Central memory CD8-positive, alpha-beta T cell (primary cell): ENCODE measurements around the gene SIAH1.
"Not testable (repeated sequence)": the region's sequence is repeated elsewhere in the genome, so short reads cannot be mapped to it uniquely, and the experiment has no call there.

Experiments used
- ATAC-seq: fragments of 150-1000 bp; cut with Tn5 transposase; replicated peaks from 2 replicates; pipeline ENCODE4 v1.10.0; 2022; ENCODE audit warnings: mild to moderate bottlenecking, moderate FRiP score, moderate number of reproducible peaks; ENCODE audit not compliant: poor library complexity, severe bottlenecking; ENCODE audit errors: extremely low read depth
- DNase-seq, 2 donors: peaks; one replicate each; pipeline ENCODE4 v3.0.0; 2021; ENCODE audit warnings: low spot score in 2 of 2
- H3K27ac Mint-ChIP-seq: one replicate; pipeline ENCODE4 v1.8.0; 2022; ENCODE audit warnings: low read depth, mild to moderate bottlenecking, moderate library complexity, mixed read lengths
- H3K27me3 Mint-ChIP-seq: one replicate; pipeline ENCODE4 v1.8.0; 2022; ENCODE audit warnings: mixed read lengths
- H3K36me3 Mint-ChIP-seq: one replicate; pipeline ENCODE4 v1.8.0; 2022; ENCODE audit warnings: mild to moderate bottlenecking, moderate library complexity, mixed read lengths; ENCODE audit not compliant: insufficient read depth
- H3K4me1 Mint-ChIP-seq: one replicate; pipeline ENCODE4 v1.8.0; 2022; ENCODE audit warnings: mixed read lengths
- H3K4me3 Mint-ChIP-seq: one replicate; pipeline ENCODE4 v1.8.0; 2022; ENCODE audit warnings: mild to moderate bottlenecking, moderate library complexity, mixed read lengths
- H3K9me3 Mint-ChIP-seq: one replicate; pipeline ENCODE4 v1.8.0; 2022; ENCODE audit warnings: mixed read lengths

The SIAH1 gene, protein sequence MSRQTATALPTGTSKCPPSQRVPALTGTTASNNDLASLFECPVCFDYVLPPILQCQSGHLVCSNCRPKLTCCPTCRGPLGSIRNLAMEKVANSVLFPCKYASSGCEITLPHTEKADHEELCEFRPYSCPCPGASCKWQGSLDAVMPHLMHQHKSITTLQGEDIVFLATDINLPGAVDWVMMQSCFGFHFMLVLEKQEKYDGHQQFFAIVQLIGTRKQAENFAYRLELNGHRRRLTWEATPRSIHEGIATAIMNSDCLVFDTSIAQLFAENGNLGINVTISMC

DNA sequence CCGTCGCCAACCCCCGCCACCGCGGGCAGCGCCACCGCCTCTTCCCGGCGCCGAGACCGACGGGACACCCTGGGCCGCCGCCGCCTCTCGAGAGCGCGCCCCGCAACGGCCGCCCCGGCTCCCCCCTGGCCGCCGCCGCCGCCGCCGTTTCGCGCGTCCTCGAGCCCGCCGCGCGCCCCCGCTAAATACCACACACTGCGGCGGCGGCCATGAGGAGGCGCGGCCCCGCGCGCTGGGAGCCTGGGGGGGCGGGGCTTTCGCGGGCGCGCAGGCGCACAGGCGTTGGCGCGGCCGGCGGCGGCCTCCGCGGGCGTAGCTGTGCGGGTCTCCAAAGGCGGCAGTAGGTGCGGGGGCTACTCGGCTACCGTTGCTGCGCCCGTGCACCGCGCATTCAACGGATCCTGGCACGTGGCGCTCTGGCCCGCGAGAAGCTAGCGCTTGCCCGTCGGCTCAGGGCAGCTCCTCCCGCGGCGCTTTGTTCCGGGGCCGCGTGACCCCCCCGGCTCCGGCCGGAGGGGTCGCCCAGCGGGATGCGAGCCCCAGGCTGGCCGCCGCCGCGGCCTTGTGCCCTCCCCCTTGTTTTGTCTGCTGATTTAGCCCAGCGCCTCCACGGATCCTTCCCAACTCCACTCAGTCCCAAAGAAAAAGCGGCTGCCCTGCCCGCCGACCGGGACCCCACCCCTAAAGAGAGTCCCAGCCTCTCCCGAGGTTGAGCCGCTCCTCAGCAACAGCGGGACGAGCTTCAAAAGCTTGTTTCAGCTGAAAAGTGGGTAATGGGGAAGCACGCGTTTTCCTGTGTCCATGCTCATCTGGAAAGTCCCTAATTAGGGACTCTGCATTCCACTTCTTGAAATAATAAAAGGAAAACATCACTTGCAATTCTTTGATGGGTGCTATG lies at the start of gene SIAH1:
TSS of gene SIAH1 (minus strand) at position 161 of the 898 bp plus-strand sequence. CDS start 22,985 bp downstream, outside the sequence.
- Mint-ChIP-seq H3K27ac (peak within 1 kb of the TSS; percentile 94), H3K27me3 (no peaks in the 10 kb centered on the region), H3K4me3 (peak within 1 kb of the TSS; percentile 88), H3K9me3 (no peaks in the 10 kb centered on the region), H3K36me3 (peaks cover 10% of the 10 kb centered on the region), H3K4me1 (peaks cover 23% of the 10 kb centered on the region)
- DNase-seq (peak; percentile 80 to 83), ATAC-seq (peak; percentile 84)

DNA sequence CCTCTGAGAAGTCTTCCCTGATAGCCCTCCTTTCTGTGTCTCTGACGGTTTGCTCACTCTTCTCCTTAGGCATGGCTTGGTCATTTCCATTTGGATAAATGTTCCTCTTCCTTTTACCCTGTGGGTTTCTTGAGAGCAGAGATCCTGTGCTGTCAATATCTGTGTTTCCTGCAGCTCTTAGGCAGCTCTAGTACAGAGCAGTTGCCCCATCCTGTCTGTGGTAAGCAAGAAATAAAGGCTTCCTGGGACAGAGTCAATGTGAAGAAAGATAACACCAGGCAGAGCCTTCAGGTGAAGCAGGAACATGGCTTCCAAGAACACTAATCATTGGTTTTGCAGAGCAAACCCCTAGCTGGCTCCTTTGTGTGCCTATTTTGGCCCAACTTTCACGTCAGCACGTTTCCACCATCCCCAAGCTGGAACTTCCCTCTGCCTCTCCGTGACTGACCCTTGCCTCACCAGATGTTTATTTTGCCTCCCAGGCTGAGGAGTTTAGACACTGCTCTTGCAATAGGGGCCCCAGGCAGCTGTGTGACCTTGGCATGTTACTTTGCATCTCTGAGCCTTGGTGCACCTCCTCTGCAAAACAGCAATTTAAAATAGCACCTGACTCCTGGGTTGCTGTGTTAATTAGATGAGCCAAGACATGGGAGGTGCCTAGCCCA lies 49.6 kb upstream of the SIAH1 start:
- ATAC-seq: no peak
- Mint-ChIP-seq H3K4me3 (no peak overlapping the region), H3K4me1 (no peaks in the 10 kb centered on the region), H3K27me3 (peaks cover 10% of the 10 kb centered on the region), H3K27ac (no peak overlapping the region), H3K9me3 (no peaks in the 10 kb centered on the region), H3K36me3 (no peaks in the 10 kb centered on the region)
- DNase-seq: no peak

DNA sequence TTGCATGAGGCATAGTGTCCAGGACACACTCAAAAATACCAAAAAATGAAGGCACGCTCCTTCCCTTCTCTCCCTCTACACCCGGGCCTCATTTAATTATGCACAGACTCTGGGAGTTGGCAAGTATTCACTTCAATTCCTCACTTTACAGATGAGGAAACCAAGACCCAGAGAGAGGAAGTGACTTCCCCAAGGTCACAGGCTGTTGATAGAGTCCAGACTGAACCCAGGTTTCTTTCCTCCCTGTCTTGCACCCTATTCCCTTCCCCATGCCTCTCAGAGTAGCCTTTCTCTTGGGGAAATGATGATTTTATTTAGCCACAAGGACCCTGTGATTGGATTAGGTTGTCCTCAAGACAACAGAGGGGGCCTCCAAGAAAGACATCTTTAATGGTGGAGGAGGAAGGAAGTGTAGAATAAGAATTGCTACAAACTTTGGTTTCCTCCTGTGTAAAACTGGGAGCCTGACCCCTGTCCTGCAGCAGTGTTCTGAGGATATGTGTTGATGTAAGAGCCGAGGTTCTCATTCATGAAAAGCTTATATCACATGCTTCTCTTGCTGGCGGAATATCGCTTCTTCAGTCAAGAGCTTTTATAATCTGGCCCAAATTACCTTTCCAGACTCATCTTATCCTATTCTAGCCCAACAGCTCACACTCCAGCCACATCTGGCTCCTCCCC lies 48.8 kb upstream of the SIAH1 start:
- Mint-ChIP-seq H3K9me3 (no peaks in the 10 kb centered on the region), H3K27ac (peak overlapping the region; percentile 14), H3K36me3 (no peaks in the 10 kb centered on the region), H3K4me3 (no peak overlapping the region), H3K27me3 (peaks cover 10% of the 10 kb centered on the region), H3K4me1 (no peaks in the 10 kb centered on the region)
- ATAC-seq (no peak), DNase-seq (no peak)

DNA sequence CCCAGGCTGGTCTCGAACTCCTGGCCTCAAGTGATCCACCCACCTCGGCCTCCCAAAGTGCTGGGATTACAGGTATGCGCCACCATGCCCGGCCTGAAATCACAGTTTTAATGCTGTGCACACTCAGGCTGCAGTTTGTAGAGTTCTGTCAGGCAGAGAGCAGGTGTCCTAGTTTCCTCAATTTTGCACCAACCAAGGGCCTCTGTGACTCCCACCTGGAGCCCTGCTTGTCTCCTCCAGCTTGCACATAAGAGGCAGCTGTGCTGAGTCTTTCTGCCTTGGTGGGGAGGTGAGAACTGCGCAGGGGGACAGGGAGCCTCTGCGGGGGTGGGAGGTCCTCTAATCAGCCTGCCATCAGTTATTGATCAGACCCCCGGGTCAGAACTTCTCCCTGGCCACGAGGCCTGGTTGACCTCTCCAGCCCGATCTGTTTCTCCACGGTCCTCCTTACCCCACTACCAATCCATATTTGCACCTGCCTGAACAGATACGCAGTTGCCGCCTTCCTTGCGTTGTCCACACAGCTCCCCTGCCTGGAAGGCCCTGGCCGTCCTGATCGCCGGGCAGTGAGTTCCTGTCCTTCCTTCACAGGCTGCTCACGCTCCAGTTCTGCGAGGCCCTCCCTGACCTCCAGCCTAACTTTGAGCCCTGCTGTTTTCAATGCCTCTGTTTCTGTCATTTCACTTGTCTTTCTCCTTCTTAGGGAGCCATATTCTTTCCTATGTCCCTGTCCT lies 48.1 kb upstream of the SIAH1 start:
- peaks cover 10% of the 10 kb centered on the region for H3K27me3 Mint-ChIP-seq
- no peaks in the 10 kb centered on the region for H3K36me3 Mint-ChIP-seq
- no peak overlapping the region for H3K4me3 Mint-ChIP-seq
- no peak for DNase-seq
- H3K27ac Mint-ChIP-seq: peak overlapping the region; percentile 14
- no peaks in the 10 kb centered on the region for H3K4me1 Mint-ChIP-seq
- no peak for ATAC-seq
- no peaks in the 10 kb centered on the region for H3K9me3 Mint-ChIP-seq

DNA sequence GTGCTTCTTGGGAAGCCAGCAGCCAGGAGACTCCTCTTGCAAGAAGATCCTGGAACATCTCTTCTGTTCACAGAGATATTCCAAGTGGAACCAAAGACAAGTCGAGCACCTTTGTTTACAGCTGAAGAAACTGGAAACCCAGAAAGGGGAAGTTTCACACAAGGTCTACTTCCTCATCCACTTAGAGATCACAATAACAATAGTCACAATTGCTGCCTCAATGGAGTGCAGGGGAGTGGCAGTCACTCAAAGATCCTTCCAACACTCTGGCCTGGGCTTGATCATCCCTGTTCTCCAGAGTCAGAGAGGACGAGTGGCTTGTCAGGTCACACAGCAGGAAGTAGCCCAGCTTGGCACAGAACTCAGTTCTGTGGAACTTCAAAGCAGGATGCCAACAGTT lies 46.9 kb upstream of the SIAH1 start:
- ATAC-seq (no peak), DNase-seq (no peak)
- peaks cover 6% of the 10 kb centered on the region for H3K27me3 Mint-ChIP-seq
- H3K9me3 Mint-ChIP-seq: no peaks in the 10 kb centered on the region
- no peaks in the 10 kb centered on the region for H3K36me3 Mint-ChIP-seq
- H3K4me3 Mint-ChIP-seq: no peak overlapping the region
- no peak overlapping the region for H3K27ac Mint-ChIP-seq
- H3K4me1 Mint-ChIP-seq: no peaks in the 10 kb centered on the region

DNA sequence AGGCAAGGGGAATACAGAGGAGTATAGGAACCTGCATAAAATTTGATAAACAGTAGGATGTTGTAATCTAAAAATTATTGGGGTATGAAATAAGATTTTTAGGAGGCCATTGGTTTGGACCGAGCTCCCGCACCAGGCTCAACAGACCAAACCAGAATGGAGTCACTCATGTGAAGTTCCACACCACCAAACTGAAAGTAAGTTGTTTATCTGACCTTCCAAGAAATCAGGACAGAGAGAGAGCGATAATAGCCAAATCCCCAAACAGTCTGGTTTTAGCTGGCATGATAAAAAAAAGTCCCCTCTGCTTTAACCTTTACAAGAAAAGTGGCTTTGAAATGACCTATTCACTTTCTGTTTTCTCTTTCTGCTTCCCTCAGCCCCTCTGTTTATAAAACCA lies 45.7 kb upstream of the SIAH1 start:
- no peak overlapping the region for H3K27ac Mint-ChIP-seq
- H3K9me3 Mint-ChIP-seq: no peaks in the 10 kb centered on the region
- H3K4me3 Mint-ChIP-seq: no peak overlapping the region
- DNase-seq (no peak), ATAC-seq (no peak)
- no peaks in the 10 kb centered on the region for H3K36me3 Mint-ChIP-seq
- no peaks in the 10 kb centered on the region for H3K4me1 Mint-ChIP-seq
- no peaks in the 10 kb centered on the region for H3K27me3 Mint-ChIP-seq

DNA sequence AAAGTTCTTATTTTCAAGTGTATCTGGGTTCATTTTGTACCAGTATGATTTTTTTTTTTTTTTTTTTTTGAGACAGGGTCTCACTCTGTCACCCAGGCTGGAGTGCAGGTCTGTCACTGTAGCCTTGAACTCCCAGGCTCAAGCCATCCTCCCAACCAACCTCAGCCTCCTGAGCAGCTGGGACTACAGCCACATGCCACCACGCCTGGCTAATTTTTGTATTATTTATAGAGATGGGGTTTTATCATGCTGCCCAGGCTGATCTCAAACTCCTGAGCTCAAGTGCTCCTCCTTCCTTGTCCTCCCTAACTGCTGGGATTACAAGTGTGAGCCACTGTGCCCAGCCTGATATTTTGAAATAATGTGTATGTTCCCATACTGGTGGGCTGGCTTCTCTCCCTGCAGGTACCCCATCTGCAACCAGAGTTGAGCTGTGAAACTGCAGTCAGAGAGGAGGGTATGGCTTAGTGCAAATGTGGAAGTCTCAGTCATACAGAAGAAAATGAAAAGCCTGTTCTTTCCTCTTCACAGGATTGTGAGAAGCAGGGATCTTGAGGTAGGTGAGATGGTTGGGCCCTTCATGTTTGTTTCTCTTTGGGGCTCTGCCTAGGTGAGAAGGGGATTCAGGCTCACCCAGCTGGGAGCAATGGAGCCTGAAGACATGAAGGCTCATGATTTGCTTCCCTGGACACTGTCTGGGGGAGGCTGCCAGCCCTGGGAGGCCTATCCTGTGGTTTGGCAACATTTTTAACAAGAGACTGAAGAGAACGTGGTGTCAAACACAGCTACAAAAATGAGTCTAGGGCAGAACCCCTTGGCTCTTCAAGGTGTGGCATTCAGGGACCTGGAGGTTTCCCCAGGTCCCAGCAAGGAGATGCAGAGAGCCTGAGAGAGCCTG lies 41.3 kb upstream of the SIAH1 start:
- no peak for DNase-seq
- Mint-ChIP-seq H3K27me3 (no peaks in the 10 kb centered on the region), H3K4me3 (no peak overlapping the region), H3K9me3 (no peaks in the 10 kb centered on the region), H3K27ac (no peak overlapping the region), H3K4me1 (no peaks in the 10 kb centered on the region), H3K36me3 (no peaks in the 10 kb centered on the region)
- no peak for ATAC-seq

DNA sequence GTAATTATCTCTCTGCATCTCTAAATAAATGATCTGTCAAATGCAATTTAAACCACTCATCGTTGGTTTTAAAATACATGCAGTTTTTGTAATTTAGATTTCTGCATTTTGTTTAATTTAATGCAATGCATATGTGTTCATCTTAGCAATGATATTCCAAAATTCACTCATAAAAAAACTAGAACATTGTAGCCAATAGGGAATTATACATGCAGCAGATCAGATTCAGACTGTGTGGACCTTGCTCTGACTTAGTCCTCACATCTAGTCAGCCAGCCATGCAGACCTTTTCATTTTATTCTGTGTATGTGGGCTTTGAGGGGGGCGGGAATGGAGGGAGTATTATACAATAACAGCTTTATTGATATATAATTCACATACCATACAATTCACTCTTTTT lies 37.3 kb upstream of the SIAH1 start:
- DNase-seq (no peak), ATAC-seq (no peak)
- Mint-ChIP-seq H3K9me3 (no peaks in the 10 kb centered on the region), H3K27me3 (no peaks in the 10 kb centered on the region), H3K4me1 (no peaks in the 10 kb centered on the region), H3K27ac (no peak overlapping the region), H3K4me3 (no peak overlapping the region), H3K36me3 (no peaks in the 10 kb centered on the region)

DNA sequence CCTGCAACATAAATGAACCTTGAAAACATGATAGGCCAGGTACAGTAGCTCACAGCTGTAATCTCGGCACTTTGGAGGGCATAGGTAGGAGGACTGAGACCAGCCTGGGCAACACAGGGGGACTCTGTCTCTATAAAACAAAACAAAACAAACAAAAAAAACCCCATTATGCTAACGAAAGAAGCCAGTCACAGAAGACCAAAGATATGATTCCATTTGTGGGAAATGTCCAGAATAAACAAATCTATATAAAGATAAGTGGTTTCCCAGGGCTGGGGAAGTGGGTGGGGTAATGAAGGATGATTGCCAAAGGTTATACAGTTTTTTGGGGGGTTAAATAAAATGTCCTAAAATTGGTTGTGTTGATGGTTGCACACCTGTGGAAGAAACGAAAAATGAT lies 36.5 kb upstream of the SIAH1 start:
- DNase-seq: no peak
- Mint-ChIP-seq H3K36me3 (no peaks in the 10 kb centered on the region), H3K9me3 (no peaks in the 10 kb centered on the region), H3K27me3 (no peaks in the 10 kb centered on the region), H3K27ac (no peak overlapping the region), H3K4me1 (no peaks in the 10 kb centered on the region), H3K4me3 (no peak overlapping the region)
- ATAC-seq: no peak

DNA sequence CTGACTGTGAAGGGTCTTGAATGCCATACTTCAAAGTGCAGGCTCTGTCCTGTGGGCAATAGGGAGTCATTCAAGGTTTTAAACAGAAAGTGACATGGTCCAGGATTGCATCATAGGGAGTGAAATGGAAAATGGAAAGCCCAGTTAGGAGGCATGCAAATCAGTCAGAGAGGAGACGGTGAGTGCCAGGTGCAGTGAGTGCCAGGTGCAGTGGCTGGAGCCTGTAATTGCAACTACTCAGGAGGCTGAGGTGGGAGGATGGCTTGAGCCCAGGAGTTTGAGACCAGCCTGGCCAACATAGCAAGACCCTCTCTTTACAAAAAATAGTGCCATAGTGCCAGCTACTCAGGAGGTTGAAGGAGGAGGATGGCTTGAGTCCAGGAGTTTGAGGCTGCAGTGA lies 35.2 kb upstream of the SIAH1 start:
- no peak for ATAC-seq
- Mint-ChIP-seq H3K36me3 (no peaks in the 10 kb centered on the region), H3K27ac (no peak overlapping the region), H3K9me3 (no peaks in the 10 kb centered on the region), H3K4me1 (no peaks in the 10 kb centered on the region), H3K27me3 (no peaks in the 10 kb centered on the region), H3K4me3 (no peak overlapping the region)
- DNase-seq: no peak

DNA sequence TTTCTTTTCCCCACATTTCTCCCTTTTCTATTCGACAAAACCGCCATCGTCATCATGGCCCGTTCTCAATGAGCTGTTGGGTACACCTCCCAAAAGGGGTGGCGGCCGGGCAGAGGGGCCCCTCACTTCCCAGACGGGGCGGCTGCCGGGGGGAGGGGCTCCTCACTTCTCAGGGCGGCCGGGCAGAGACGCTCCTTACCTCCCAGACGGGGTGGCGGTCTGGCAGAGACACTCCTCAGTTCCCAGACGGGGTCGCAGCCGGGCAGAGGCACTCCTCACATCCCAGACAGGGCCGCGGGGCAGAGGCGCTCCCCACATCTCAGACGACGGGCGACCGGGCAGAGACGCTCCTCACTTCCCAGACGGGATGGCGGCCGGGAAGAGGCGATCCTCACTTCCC lies 31.4 kb upstream of the SIAH1 start:
- ATAC-seq, DNase-seq, H3K4me1 Mint-ChIP-seq, H3K9me3 Mint-ChIP-seq, H3K27me3 Mint-ChIP-seq, H3K36me3 Mint-ChIP-seq, H3K27ac Mint-ChIP-seq, H3K4me3 Mint-ChIP-seq: not testable (repeated sequence)
